ENCODE measurements around the gene GSK3B. TPM values are rescaled to one million over a fixed set of nuclear protein-coding genes. Genes with fewer than 3 reads are reported as not detected.

The GSK3B gene
- total RNA-seq, 1 experiment from 2014 or later: 50.0 TPM

DNA sequence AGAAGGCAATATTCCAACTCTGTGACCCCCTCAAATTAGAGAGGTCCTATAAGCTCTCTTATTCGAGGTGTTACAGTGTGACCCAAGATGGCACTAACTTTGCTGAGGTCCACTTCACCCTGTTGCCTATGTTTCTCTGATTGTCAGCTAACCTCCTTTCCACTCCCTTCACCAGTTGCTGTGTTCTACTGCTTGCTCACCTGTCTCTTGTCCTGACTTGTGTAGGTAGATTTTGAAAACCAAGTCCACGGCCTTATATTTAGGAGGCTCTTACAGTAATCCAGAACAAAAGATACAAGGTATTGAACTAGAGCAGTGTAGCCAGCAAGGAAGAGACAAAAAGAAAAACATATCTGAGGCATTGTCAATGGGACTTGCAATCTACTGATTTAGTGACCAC lies 20.1 kb upstream of the GSK3B start:
- H3K4me2 ChIP-seq (ENCODE audit: low read length): peak overlapping the region; percentile 53; the same call in 1 of the 2 replicates
- no peaks in the 10 kb centered on the region for H3K9me2 ChIP-seq (ENCODE audit: insufficient read depth)
- H3K27me3 ChIP-seq (ENCODE audit: insufficient read depth, low read length): no peaks in the 10 kb centered on the region
- H3K27ac ChIP-seq (ENCODE audit: low read depth, low read length): no peak overlapping the region
- H3K36me3 ChIP-seq (ENCODE audit: control insufficient read depth in 1 of 2, insufficient read depth in 2 of 2, low read length in 2 of 2): no peaks in the 10 kb centered on the region
- BruUV-seq (replicated peaks): no TSS peak
- ATAC-seq (no peak), DNase-seq (ENCODE audit: low read depth, low spot score) (no peak)
- no peak overlapping the region for H3K9ac ChIP-seq (ENCODE audit: low read length)
- intact Hi-C loops (cut with micrococcal nuclease): no loop called here
- no peaks in the 10 kb centered on the region for H3K79me2 ChIP-seq (ENCODE audit: insufficient read depth, low read length)
- H2AFZ ChIP-seq (ENCODE audit: low read depth, low read length, poor library complexity, severe bottlenecking): no peak overlapping the region
- H3K4me1 ChIP-seq (ENCODE audit: control insufficient read depth in 1 of 2, insufficient read depth in 2 of 2, low read length in 2 of 2): peaks cover 0 to 17% of the 10 kb centered on the region in 2 experiments; a peak in 2 of 4 replicates
- H3K4me3 ChIP-seq (replicated peaks in 1 of 2; ENCODE audit: low read depth in 1 of 2, low read length in 2 of 2): no peak overlapping the region
- no peaks in the 10 kb centered on the region for H3K9me3 ChIP-seq (ENCODE audit: control insufficient read depth in 1 of 2, insufficient read depth in 1 of 2, low read depth in 1 of 2, low read length in 2 of 2)
- ChIA-PET POLR2A (no interaction called here), RAD21 (ENCODE audit: low non-redundant PET in 1 of 2, low total read pairs in 2 of 2, uncharacterized antibody in 2 of 2, unreplicated experiment in 2 of 2) (no interaction called here), CTCF (interaction anchor here (1.2 kb wide), 1 partner anchor 19 kb away, joined by 3 read pairs; no protein-coding TSS in a partner anchor)
- H4K20me1 ChIP-seq (ENCODE audit: insufficient read depth): no peaks in the 10 kb centered on the region
- TF ChIP-seq POLR2AphosphoS5 (IDR thresholded peaks at IDR 0.05; ENCODE audit: low read depth, low read length) (no peak), EZH2 (IDR thresholded peaks at IDR 0.05) (no peak), YY1 (IDR thresholded peaks at IDR 0.05; ENCODE audit: extremely low read depth, insufficient replicate concordance, low read depth, low read length) (no peak), POLR2A (IDR thresholded peaks at IDR 0.05; ENCODE audit: borderline replicate concordance, extremely low read depth, insufficient read depth, insufficient read length) (no peak), CBX3 (IDR thresholded peaks at IDR 0.05; ENCODE audit: low read depth) (no peak), ZNF274 (IDR thresholded peaks at IDR 0.05; ENCODE audit: low read depth, low read length) (no peak), JUND (IDR thresholded peaks at IDR 0.05) (no peak), FOSL1 (IDR thresholded peaks at IDR 0.05; ENCODE audit: low read depth) (no peak), ZBTB33 (IDR thresholded peaks at IDR 0.05; ENCODE audit: extremely low read depth, insufficient replicate concordance, low read length) (no peak), CEBPB (IDR thresholded peaks at IDR 0.05; ENCODE audit: low read depth) (no peak), TCF7L2 (IDR thresholded peaks at IDR 0.05; ENCODE audit: borderline replicate concordance, extremely low read depth, insufficient read depth, insufficient read length) (no peak)
- TF ChIP-seq, protein P1, sequence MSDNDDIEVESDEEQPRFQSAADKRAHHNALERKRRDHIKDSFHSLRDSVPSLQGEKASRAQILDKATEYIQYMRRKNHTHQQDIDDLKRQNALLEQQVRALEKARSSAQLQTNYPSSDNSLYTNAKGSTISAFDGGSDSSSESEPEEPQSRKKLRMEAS (IDR thresholded peaks at IDR 0.05): no peak

All from HCT116 (cell line).